GM12873 (cell line): ENCODE data around the gene SLFN5.

Experiments
- TF ChIP-seq, protein P1 (sequence below): IDR thresholded peaks from 2 replicates; pipeline ENCODE4 v1.5.1; 2012; ENCODE audit warnings: low read depth, mild to moderate bottlenecking, moderate library complexity, low read length, control low read depth; ENCODE audit not compliant: insufficient read depth; ENCODE audit errors: missing control alignments

SLFN5 gene

DNA sequence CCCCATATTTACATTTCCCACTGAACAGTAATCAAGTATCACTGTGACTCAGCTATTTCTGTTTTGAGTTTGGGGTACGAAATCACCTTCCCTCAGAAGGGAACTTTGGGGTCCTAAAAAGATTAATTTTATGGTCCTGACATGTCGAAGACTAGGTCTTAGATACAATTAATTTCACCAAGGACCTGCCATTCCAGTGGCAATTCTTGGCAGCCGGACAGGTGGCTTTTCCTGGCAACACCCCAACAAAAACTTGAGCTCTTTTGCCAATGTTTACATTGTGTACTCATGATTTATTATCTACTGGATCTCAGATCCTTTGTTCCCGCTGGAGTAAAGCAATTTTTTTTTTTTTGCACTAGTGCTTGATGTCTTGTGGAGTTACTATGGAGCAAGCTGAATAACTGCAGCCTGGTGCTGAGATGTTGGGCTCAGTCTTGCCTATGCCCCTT, 14.4 kb downstream of the SLFN5 start:
- TF ChIP-seq, protein P1, sequence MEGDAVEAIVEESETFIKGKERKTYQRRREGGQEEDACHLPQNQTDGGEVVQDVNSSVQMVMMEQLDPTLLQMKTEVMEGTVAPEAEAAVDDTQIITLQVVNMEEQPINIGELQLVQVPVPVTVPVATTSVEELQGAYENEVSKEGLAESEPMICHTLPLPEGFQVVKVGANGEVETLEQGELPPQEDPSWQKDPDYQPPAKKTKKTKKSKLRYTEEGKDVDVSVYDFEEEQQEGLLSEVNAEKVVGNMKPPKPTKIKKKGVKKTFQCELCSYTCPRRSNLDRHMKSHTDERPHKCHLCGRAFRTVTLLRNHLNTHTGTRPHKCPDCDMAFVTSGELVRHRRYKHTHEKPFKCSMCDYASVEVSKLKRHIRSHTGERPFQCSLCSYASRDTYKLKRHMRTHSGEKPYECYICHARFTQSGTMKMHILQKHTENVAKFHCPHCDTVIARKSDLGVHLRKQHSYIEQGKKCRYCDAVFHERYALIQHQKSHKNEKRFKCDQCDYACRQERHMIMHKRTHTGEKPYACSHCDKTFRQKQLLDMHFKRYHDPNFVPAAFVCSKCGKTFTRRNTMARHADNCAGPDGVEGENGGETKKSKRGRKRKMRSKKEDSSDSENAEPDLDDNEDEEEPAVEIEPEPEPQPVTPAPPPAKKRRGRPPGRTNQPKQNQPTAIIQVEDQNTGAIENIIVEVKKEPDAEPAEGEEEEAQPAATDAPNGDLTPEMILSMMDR = no peak

DNA sequence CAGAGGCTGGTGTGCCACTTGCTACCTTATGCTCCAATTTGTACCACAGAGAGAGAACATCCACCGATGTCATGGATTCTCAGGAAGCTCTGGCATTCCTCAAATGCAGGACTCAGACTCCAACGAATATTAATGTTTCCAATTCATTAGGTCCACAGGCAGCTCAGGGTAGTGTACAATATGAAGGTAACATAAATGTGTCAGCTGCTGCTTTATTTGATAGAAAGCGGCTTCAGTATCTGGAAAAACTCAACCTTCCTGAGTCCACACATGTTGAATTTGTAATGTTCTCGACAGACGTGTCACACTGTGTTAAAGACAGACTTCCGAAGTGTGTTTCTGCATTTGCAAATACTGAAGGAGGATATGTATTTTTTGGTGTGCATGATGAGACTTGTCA, 16.1 kb downstream of the SLFN5 start:
- TF ChIP-seq, protein P1 = no peak

- TF ChIP-seq, protein P1 = no peak
These were observed 22.2 kb downstream of the SLFN5 start for GRCh38 chr17:35265071-35265470.

GRCh38 chr17:35265566-35266141, 22.8 kb downstream of the SLFN5 start:
- TF ChIP-seq, protein P1 = no peak

DNA sequence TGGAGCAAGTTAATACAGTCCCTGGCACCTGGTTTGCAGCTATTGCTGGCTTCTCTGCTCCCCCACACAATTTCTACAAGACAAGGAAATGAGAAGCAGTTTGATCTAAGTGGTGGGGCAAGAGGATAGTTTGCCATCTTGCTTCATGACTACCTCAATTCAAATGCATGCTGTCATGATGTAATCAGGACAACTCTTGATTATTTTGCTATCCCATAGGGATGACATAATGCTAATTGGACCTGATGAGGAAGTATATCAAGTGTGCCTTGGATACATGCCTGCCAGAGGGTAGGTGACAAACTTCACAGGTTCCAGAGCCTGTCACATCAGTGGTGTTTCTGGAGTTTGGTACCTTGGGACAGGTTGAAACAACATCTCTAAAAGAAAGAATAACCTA, 40.9 kb downstream of the SLFN5 start:
- TF ChIP-seq, protein P1 = no peak

DNA sequence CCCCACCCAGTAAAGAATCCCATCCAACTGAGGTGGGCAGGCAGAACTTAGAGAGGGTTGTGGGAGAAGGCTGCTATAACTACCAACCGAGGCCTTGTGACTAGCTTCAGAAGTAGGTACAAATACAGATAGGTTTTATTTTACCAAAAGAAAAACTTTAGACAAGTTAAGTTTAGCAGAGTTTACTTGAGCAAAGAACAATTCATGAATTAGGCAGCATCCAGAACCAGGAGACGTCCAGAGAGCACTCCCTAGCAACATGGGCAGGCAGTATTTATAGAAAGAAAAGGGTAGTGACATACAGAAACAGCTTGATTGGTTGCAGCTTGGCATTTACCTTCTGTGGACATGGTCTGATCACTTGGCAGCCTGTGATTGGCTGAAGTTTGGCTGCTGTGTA, 42.1 kb downstream of the SLFN5 start:
- TF ChIP-seq, protein P1 = no peak

DNA sequence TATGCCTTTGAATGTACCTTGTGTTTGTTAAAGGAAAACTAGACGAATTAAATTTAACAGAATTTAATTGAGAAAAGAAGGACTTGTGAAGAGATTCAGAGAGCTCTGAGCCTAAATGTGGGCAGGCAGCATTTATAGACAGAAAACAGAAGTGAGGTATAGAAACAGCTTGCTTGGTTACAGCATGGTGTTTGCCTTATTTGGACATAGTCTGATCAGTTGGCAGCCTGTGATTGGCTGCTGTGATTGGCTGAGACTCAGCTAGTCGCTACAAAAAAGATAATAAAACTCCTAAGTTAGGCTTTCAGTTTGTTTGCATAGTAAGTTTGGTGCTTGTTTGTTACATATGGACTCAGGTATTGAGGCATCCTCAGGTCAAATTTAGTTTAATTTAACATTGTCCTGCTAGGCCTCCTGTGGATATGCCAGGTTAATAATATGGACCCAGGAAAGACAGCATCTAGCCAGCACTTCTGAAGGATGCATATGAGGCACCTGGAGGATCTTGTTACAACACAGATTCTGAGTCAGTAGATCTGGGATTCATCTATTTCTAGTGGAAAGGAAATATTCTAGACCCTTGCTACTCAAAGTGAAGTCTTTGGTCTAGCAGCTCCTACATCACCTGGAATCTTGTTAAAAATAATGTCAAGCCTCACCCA, 43.4 kb downstream of the SLFN5 start:
- TF ChIP-seq, protein P1 = no peak
